Tracheal epithelial cell (primary cell): ENCODE data around the gene TMEM225B. TPM values are rescaled to one million over a fixed set of nuclear protein-coding genes. Genes with fewer than 3 reads are reported as not detected.

Experiments
- total RNA-seq: library from RNA; depleted of rRNA; stranded (reverse); fragments of >200 nt; gene quantifications from 2 replicates; pipeline ENCODE4 v1.2.1, GENCODE V29; 2014

Gene TMEM225B
- 0.64 and 2.2 TPM in 2 replicates for total RNA-seq

GRCh38 chr7:99597762-99598501 lies at the start of gene TMEM225B:
Gene TMEM225B (plus strand): TSS chr7:99598267. CDS start chr7:99604389, 6,122 bp downstream.

GRCh38 chr7:99551767-99552463 lies 46.2 kb upstream of the TMEM225B start, which contains the start of gene FAM200A:
Gene FAM200A (minus strand): TSS chr7:99552114. CDS start chr7:99548407, 3,707 bp downstream.

GRCh38 chr7:99558306-99559174 lies 39.5 kb upstream of the TMEM225B start, which contains the start of gene ZNF655:
Gene ZNF655 (plus strand): TSS chr7:99558642. CDS start chr7:99560560, 1,918 bp downstream.

GRCh38 chr7:99616359-99617191 lies 18.5 kb downstream of the TMEM225B start, which contains the start of gene ZSCAN25:
Gene ZSCAN25 (plus strand): TSS chr7:99616946. CDS start chr7:99619607, 2,661 bp downstream.

Other genes with a start within 250 kb of the TMEM225B start
- gene ARPC1B, start 223.5 kb upstream of the TMEM225B start, total RNA-seq = 356 and 357 TPM in 2 replicates
- gene PDAP1, start 189.7 kb upstream of the TMEM225B start, total RNA-seq = 32.0 and 49.9 TPM in 2 replicates
- 108 and 127 TPM in 2 replicates for gene BUD31, start 189.3 kb upstream of the TMEM225B start, total RNA-seq
- gene PTCD1, start 159.5 kb upstream of the TMEM225B start, total RNA-seq = 8.0 and 13.4 TPM in 2 replicates
- gene CPSF4, start 159.3 kb upstream of the TMEM225B start, total RNA-seq = 36.1 and 41.8 TPM in 2 replicates
- 391 and 494 TPM in 2 replicates for gene ATP5MF, start 132.1 kb upstream of the TMEM225B start, total RNA-seq
- 2.6 and 2.7 TPM in 2 replicates for gene ZNF789, start 125.4 kb upstream of the TMEM225B start, total RNA-seq
- gene ZNF394, start 98.0 kb upstream of the TMEM225B start, total RNA-seq = 24.1 and 30.1 TPM in 2 replicates
- gene ZKSCAN5, start 93.6 kb upstream of the TMEM225B start, total RNA-seq = 7.0 and 7.9 TPM in 2 replicates
- 5.8 and 8.7 TPM in 2 replicates for gene FAM200A, start 46.2 kb upstream of the TMEM225B start, total RNA-seq
- gene ZNF655, start 39.6 kb upstream of the TMEM225B start, total RNA-seq = 30.6 and 52.9 TPM in 2 replicates
- gene ZSCAN25, start 18.7 kb downstream of the TMEM225B start, total RNA-seq = 8.2 and 8.3 TPM in 2 replicates
- 2.2 and 2.8 TPM in 2 replicates for gene CYP3A5, start 81.7 kb downstream of the TMEM225B start, total RNA-seq
- gene CYP3A7, start 136.9 kb downstream of the TMEM225B start, total RNA-seq = not detected in 2 replicates
- under 0.01 and 0.21 TPM in 2 replicates for gene CYP3A4, start 185.9 kb downstream of the TMEM225B start, total RNA-seq
- not detected in 2 replicates for gene CYP3A43, start 229.7 kb downstream of the TMEM225B start, total RNA-seq